Liver (tissue), 9 donors: ENCODE results near the gene PYHIN1. TPM values are rescaled to one million over a fixed set of nuclear protein-coding genes. Genes with fewer than 3 reads are reported as not detected.

Experiments
- DNase-seq: peaks from one replicate; pipeline ENCODE4 v3.0.0-alpha.2; 2017; ENCODE audit warnings: low spot score
- H3K27ac ChIP-seq, 2 donors: one replicate each; pipeline ENCODE4 v1.7.0; 2013; ENCODE audit warnings: inconsistent platforms in 2 of 2, low read length in 2 of 2, control low read depth in 1 of 2, low read depth in 1 of 2, mild to moderate bottlenecking in 1 of 2
- H3K27me3 ChIP-seq, 4 donors: one replicate each; pipeline versions ENCODE4 v1.6.1 to v1.7.0; 2013; ENCODE audit warnings: low read length in 3 of 4, inconsistent platforms in 1 of 4, mild to moderate bottlenecking in 1 of 4, moderate library complexity in 1 of 4; ENCODE audit not compliant: control insufficient read depth in 4 of 4, insufficient read depth in 4 of 4
- H3K36me3 ChIP-seq, 4 donors: one replicate each; pipeline versions ENCODE4 v1.6.1 to v1.7.0; 2013; ENCODE audit warnings: low read length in 3 of 4, mild to moderate bottlenecking in 3 of 4, low read depth in 1 of 4, moderate library complexity in 1 of 4; ENCODE audit not compliant: control insufficient read depth in 4 of 4, insufficient read depth in 3 of 4
- H3K4me1 ChIP-seq, 4 donors: one replicate each; pipeline versions ENCODE4 v1.6.1 to v1.7.0; 2013; ENCODE audit warnings: low read length in 3 of 4, mild to moderate bottlenecking in 3 of 4, moderate library complexity in 1 of 4; ENCODE audit not compliant: control insufficient read depth in 4 of 4, insufficient read depth in 4 of 4
- H3K4me3 ChIP-seq, 3 donors: one replicate each; pipeline versions ENCODE4 v1.6.1 to v1.7.0; 2013; ENCODE audit warnings: low read length in 3 of 3, control low read depth in 1 of 3, low read depth in 1 of 3, mild to moderate bottlenecking in 1 of 3
- H3K9ac ChIP-seq, 2 donors: one replicate each; pipeline ENCODE4 v1.7.0; 2013; ENCODE audit warnings: low read length in 2 of 2, mild to moderate bottlenecking in 2 of 2, moderate library complexity in 2 of 2, control low read depth in 1 of 2, low read depth in 1 of 2
- H3K9me3 ChIP-seq, 4 donors: one replicate each; pipeline versions ENCODE4 v1.6.1 to v1.7.0; 2013; ENCODE audit warnings: low read length in 3 of 4; ENCODE audit not compliant: control insufficient read depth in 4 of 4
- ATF3 ChIP-seq: IDR thresholded peaks from 2 replicates; pipeline ENCODE4 v1.6.1; 2016; ENCODE audit warnings: antibody characterized with exemption
- CTCF ChIP-seq: fragments of 150-350 bp; IDR thresholded peaks from 2 replicates; pipeline ENCODE4 v1.5.1; 2017; ENCODE audit warnings: improper control_type of control experiment, low read depth, low read length; ENCODE audit not compliant: missing input control
- EGR1 ChIP-seq, 2 donors: IDR thresholded peaks; 2 replicates each; pipeline ENCODE4 v1.6.1; 2016 to 2018; ENCODE audit warnings: antibody characterized with exemption in 2 of 2, low read depth in 2 of 2
- FOXA1 ChIP-seq: IDR thresholded peaks from 2 replicates; pipeline ENCODE4 v1.6.1; 2016; ENCODE audit warnings: antibody characterized with exemption
- FOXA2 ChIP-seq: IDR thresholded peaks from 2 replicates; pipeline ENCODE4 v1.6.1; 2016; ENCODE audit warnings: antibody characterized with exemption
- GABPA ChIP-seq, 2 donors: IDR thresholded peaks in 1 of 2; conservative IDR thresholded peaks in 1 of 2; 2 replicates each; pipeline ENCODE4 v1.6.1; 2016; ENCODE audit warnings: antibody characterized with exemption in 2 of 2, mild to moderate bottlenecking in 1 of 2, moderate library complexity in 1 of 2
- HNF4A ChIP-seq, 2 donors: conservative IDR thresholded peaks; 2 replicates each; pipeline ENCODE4 v1.6.1; 2016; ENCODE audit warnings: antibody characterized with exemption in 2 of 2, mild to moderate bottlenecking in 2 of 2
- HNF4G ChIP-seq: IDR thresholded peaks from 2 replicates; pipeline ENCODE4 v1.6.1; 2016; ENCODE audit warnings: antibody characterized with exemption
- JUND ChIP-seq, 2 donors: IDR thresholded peaks; 2 replicates each; pipeline ENCODE4 v1.6.1; 2016; ENCODE audit warnings: antibody characterized with exemption in 2 of 2
- MAX ChIP-seq: IDR thresholded peaks from 2 replicates; pipeline ENCODE4 v1.6.1; 2016; ENCODE audit warnings: antibody characterized with exemption
- NR2F2 ChIP-seq: IDR thresholded peaks from 2 replicates; pipeline ENCODE4 v1.6.1; 2016; ENCODE audit warnings: antibody characterized with exemption
- RAD21 ChIP-seq, 2 donors: IDR thresholded peaks; 2 replicates each; pipeline ENCODE4 v1.6.1; 2016; ENCODE audit warnings: antibody characterized with exemption in 2 of 2, mild to moderate bottlenecking in 2 of 2
- REST ChIP-seq: IDR thresholded peaks from 2 replicates; pipeline ENCODE4 v1.6.1; 2016; ENCODE audit warnings: antibody characterized with exemption, mild to moderate bottlenecking
- RXRA ChIP-seq, 2 donors: IDR thresholded peaks; 2 replicates each; pipeline ENCODE4 v1.6.1; 2017 to 2018; ENCODE audit warnings: antibody characterized with exemption in 2 of 2, mild to moderate bottlenecking in 1 of 2
- SP1 ChIP-seq: IDR thresholded peaks from 2 replicates; pipeline ENCODE4 v1.6.1; 2018; ENCODE audit warnings: antibody characterized with exemption, mild to moderate bottlenecking
- TAF1 ChIP-seq: conservative IDR thresholded peaks from 2 replicates; pipeline ENCODE4 v1.6.1; 2016; ENCODE audit warnings: antibody characterized with exemption, mild to moderate bottlenecking
- YY1 ChIP-seq: IDR thresholded peaks from 2 replicates; pipeline ENCODE4 v1.6.1; 2016; ENCODE audit warnings: antibody characterized with exemption, mild to moderate bottlenecking
- ZBTB33 ChIP-seq: IDR thresholded peaks from 2 replicates; pipeline ENCODE4 v1.6.1; 2016; ENCODE audit warnings: antibody characterized with exemption
- WGBS: extraction: QIAGEN DNeasy Blood & Tissue Kit; methylation state at CpG from one replicate; pipeline ENCODE4 v1.1.7; 2013; 5-methylcytosine and 5-hydroxymethylcytosine counted together
- polyA plus RNA-seq, 2 donors: library from polyadenylated mRNA; stranded (reverse) in 1 of 2; unstranded in 1 of 2; fragments of 200-250 nt in 1 of 2; fragments of >200 nt in 1 of 2; fragmentation: Nextera tagmentation in 1 of 2; extraction: Ambion mirVana in 1 of 2; gene quantifications; one replicate each; pipeline versions ENCODE4 v1.2.1 to v1.2.3, GENCODE V29; 2013 to 2015
- total RNA-seq, 2 donors: library from RNA; depleted of rRNA; stranded (reverse); fragments of >200 nt; gene quantifications; one replicate each; pipeline ENCODE4 v1.2.3, GENCODE V29; 2014
- donor health status: healthy.
- donor health status: healthy.
- donor health status: healthy.
- donor health status: healthy.
- donor health status: healthy.

The PYHIN1 gene
- total and polyA plus RNA-seq, 4 donors, result 0.32 to 1.3 (median 0.74) TPM

- Histone ChIP-seq H3K27ac (peak overlapping the region; percentile 79 to 90), H3K4me1 (peaks cover 0 to 12% (median 2%) of the 10 kb centered on the region in 4 donors)
Observed at GRCh38 chr1:158999316-159000069, 68.1 kb downstream of the PYHIN1 start.

More at GRCh38 chr1:158999316-159000069, 68.1 kb downstream of the PYHIN1 start:
- no peak for DNase-seq
- WGBS, result 18% methylated on average over 11 of the region's 11 CpGs
- no peaks in the 10 kb centered on the region for H3K9me3 ChIP-seq
- H3K4me3 ChIP-seq, result peak overlapping the region; percentile 0 to 47 (median 42)
- peak overlapping the region in 1 of 2 donors; percentile 83 for H3K9ac ChIP-seq
- no peaks in the 10 kb centered on the region for H3K36me3 ChIP-seq
- no peaks in the 10 kb centered on the region for H3K27me3 ChIP-seq
- TF ChIP-seq HNF4G (no peak), ATF3 (no peak), YY1 (peak; percentile 48), RXRA (IDR thresholded peaks at IDR 0.05) (peak in 1 of 2 donors; percentile 6), TAF1 (peak; percentile 21), JUND (IDR thresholded peaks at IDR 0.05) (peak; percentile 18 to 35), GABPA (IDR thresholded peaks at IDR 0.05 in 1 of 2, conservative IDR thresholded peaks at IDR 0.05 in 1 of 2) (no peak), RAD21 (IDR thresholded peaks at IDR 0.05) (no peak), FOXA1 (no peak), SP1 (peak; percentile 50), NR2F2 (peak; percentile 43), FOXA2 (no peak), CTCF (no peak), HNF4A (conservative IDR thresholded peaks at IDR 0.05) (peak in 1 of 2 donors; percentile 8), EGR1 (IDR thresholded peaks at IDR 0.05; ENCODE audit: low read depth in 2 of 2) (no peak), MAX (peak; percentile 16), REST (peak; percentile 39), ZBTB33 (no peak)
